SK-N-SH treated with all-trans-retinoic acid at 6 μM for 48 hours (cell line): ENCODE results near the gene NOP14.

Experiments
- ATAC-seq: fragments of 200-7000 bp; cut with Tn5 transposase; 3 replicates; pipeline ENCODE4 v1.9.1; 2020; ENCODE audit warnings: mild to moderate bottlenecking, moderate library complexity
- BACH2 ChIP-seq: fragments of 250-450 bp; sonication (Bioruptor Pico); IDR thresholded peaks from 2 replicates; pipeline ENCODE4 v1.9.0; 2021; ENCODE audit warnings: mild to moderate bottlenecking, borderline replicate concordance
- CSDC2 ChIP-seq: fragments of 250-450 bp; sonication (Bioruptor Pico); IDR thresholded peaks from 2 replicates; pipeline ENCODE4 v1.5.0; 2020; ENCODE audit warnings: mild to moderate bottlenecking, moderate library complexity
- ESRRG ChIP-seq: fragments of 250-450 bp; sonication (Bioruptor Pico); IDR thresholded peaks from 2 replicates; pipeline ENCODE4 v1.6.1; 2021; ENCODE audit warnings: mild to moderate bottlenecking
- ISL1 ChIP-seq: fragments of 250-450 bp; sonication (Bioruptor Pico); IDR thresholded peaks from 2 replicates; pipeline ENCODE4 v2.1.2; 2022; ENCODE audit warnings: mild to moderate bottlenecking, moderate library complexity
- OSR1 ChIP-seq: fragments of 250-450 bp; sonication (Bioruptor Pico); IDR thresholded peaks from 2 replicates; pipeline ENCODE4 v1.8.0; 2022; ENCODE audit warnings: moderate library complexity, mild to moderate bottlenecking, inconsistent platforms
- PPARA ChIP-seq: fragments of 250-450 bp; sonication (Bioruptor Pico); IDR thresholded peaks from 2 replicates; pipeline ENCODE4 v1.5.0; 2020; ENCODE audit warnings: mild to moderate bottlenecking, borderline replicate concordance
- RARB ChIP-seq: fragments of 250-450 bp; sonication (Bioruptor Pico); IDR thresholded peaks from 2 replicates; pipeline ENCODE4 v1.8.0; 2021; ENCODE audit warnings: mild to moderate bottlenecking, moderate library complexity
- ZC3H10 ChIP-seq: fragments of 250-450 bp; sonication (Bioruptor Pico); IDR thresholded peaks from 2 replicates; pipeline ENCODE4 v1.5.1; 2021; ENCODE audit warnings: mild to moderate bottlenecking, moderate library complexity
- ZFP3 ChIP-seq: fragments of 250-450 bp; sonication (Bioruptor Pico); IDR thresholded peaks from 2 replicates; pipeline ENCODE4 v1.5.0; 2020; ENCODE audit warnings: mild to moderate bottlenecking, moderate library complexity
- ZNF565 ChIP-seq: fragments of 450-650 bp; formaldehyde crosslinking; conservative IDR thresholded peaks from 2 replicates; pipeline ENCODE4 v1.5.0; 2020; ENCODE audit warnings: low read depth, mild to moderate bottlenecking, moderate library complexity
- ZNF8 ChIP-seq: fragments of 450-650 bp; formaldehyde crosslinking; IDR thresholded peaks from 2 replicates; pipeline ENCODE4 v1.5.0; 2020; ENCODE audit warnings: mild to moderate bottlenecking, moderate library complexity
- TF ChIP-seq, protein P1 (sequence below): fragments of 250-450 bp; sonication (Bioruptor Pico); IDR thresholded peaks from 2 replicates; pipeline ENCODE4 v1.8.0; 2020; ENCODE audit warnings: mild to moderate bottlenecking, moderate library complexity, borderline replicate concordance
- TF ChIP-seq, protein P2 (sequence below): fragments of 250-450 bp; sonication (Bioruptor Pico); IDR thresholded peaks from 2 replicates; pipeline ENCODE4 v1.8.0; 2021; ENCODE audit warnings: low read depth, mild to moderate bottlenecking, moderate library complexity, borderline replicate concordance
- TF ChIP-seq, protein P3 (sequence below): fragments of 250-450 bp; sonication (Bioruptor Pico); IDR thresholded peaks from 2 replicates; pipeline ENCODE4 v1.5.0; 2020; ENCODE audit warnings: mild to moderate bottlenecking, moderate library complexity
- TF ChIP-seq, protein P4 (sequence below): fragments of 250-450 bp; sonication (Bioruptor Pico); IDR thresholded peaks from 2 replicates; pipeline ENCODE4 v1.5.1; 2020; ENCODE audit warnings: low read depth, mild to moderate bottlenecking, moderate library complexity
- TF ChIP-seq, protein P5 (sequence below): fragments of 250-450 bp; sonication (Bioruptor Pico); IDR thresholded peaks from 2 replicates; pipeline ENCODE4 v1.5.1; 2021; ENCODE audit warnings: mild to moderate bottlenecking, moderate library complexity

NOP14 gene

DNA sequence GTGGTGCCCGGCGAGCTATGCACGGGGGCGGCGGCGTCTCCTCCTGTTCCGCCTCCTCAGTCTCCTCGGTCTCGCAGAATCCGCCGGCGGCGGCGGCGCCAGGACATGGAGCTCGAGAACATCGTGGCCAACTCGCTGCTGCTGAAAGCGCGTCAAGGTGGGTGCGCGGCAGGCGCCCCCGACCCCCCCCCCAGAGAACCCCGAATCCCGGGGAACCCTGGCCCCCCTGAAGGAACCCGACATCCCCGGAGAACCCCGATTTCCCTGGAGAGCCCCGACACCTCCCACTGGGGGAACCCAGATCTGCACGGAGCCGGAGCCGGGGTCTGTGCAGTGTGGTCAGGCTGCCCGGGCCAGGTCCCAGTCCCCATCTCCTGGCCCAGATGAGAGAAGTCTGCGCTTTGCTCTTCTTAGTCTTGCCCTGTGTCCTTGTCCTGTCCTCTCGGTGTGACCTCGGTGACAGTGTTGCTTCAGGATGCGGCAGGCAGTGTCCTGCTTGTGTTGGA lies 813 bp upstream of the NOP14 start:
- peak; percentile 55 for ATAC-seq
- no peak for TF ChIP-seq BACH2 (CRISPR knock-in tag)
- TF ChIP-seq, protein P1, sequence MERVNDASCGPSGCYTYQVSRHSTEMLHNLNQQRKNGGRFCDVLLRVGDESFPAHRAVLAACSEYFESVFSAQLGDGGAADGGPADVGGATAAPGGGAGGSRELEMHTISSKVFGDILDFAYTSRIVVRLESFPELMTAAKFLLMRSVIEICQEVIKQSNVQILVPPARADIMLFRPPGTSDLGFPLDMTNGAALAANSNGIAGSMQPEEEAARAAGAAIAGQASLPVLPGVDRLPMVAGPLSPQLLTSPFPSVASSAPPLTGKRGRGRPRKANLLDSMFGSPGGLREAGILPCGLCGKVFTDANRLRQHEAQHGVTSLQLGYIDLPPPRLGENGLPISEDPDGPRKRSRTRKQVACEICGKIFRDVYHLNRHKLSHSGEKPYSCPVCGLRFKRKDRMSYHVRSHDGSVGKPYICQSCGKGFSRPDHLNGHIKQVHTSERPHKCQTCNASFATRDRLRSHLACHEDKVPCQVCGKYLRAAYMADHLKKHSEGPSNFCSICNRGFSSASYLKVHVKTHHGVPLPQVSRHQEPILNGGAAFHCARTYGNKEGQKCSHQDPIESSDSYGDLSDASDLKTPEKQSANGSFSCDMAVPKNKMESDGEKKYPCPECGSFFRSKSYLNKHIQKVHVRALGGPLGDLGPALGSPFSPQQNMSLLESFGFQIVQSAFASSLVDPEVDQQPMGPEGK (CRISPR knock-in tag), result no peak
- no peak for TF ChIP-seq ESRRG (CRISPR knock-in tag)
- TF ChIP-seq, protein P2, sequence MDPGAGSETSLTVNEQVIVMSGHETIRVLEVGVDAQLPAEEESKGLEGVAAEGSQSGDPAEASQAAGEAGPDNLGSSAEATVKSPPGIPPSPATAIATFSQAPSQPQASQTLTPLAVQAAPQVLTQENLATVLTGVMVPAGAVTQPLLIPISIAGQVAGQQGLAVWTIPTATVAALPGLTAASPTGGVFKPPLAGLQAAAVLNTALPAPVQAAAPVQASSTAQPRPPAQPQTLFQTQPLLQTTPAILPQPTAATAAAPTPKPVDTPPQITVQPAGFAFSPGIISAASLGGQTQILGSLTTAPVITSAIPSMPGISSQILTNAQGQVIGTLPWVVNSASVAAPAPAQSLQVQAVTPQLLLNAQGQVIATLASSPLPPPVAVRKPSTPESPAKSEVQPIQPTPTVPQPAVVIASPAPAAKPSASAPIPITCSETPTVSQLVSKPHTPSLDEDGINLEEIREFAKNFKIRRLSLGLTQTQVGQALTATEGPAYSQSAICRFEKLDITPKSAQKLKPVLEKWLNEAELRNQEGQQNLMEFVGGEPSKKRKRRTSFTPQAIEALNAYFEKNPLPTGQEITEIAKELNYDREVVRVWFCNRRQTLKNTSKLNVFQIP (CRISPR knock-in tag), result no peak
- no peak for TF ChIP-seq PPARA (CRISPR knock-in tag)
- TF ChIP-seq, protein P3, sequence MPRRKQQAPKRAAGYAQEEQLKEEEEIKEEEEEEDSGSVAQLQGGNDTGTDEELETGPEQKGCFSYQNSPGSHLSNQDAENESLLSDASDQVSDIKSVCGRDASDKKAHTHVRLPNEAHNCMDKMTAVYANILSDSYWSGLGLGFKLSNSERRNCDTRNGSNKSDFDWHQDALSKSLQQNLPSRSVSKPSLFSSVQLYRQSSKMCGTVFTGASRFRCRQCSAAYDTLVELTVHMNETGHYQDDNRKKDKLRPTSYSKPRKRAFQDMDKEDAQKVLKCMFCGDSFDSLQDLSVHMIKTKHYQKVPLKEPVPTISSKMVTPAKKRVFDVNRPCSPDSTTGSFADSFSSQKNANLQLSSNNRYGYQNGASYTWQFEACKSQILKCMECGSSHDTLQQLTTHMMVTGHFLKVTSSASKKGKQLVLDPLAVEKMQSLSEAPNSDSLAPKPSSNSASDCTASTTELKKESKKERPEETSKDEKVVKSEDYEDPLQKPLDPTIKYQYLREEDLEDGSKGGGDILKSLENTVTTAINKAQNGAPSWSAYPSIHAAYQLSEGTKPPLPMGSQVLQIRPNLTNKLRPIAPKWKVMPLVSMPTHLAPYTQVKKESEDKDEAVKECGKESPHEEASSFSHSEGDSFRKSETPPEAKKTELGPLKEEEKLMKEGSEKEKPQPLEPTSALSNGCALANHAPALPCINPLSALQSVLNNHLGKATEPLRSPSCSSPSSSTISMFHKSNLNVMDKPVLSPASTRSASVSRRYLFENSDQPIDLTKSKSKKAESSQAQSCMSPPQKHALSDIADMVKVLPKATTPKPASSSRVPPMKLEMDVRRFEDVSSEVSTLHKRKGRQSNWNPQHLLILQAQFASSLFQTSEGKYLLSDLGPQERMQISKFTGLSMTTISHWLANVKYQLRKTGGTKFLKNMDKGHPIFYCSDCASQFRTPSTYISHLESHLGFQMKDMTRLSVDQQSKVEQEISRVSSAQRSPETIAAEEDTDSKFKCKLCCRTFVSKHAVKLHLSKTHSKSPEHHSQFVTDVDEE (CRISPR knock-in tag), result no peak

DNA sequence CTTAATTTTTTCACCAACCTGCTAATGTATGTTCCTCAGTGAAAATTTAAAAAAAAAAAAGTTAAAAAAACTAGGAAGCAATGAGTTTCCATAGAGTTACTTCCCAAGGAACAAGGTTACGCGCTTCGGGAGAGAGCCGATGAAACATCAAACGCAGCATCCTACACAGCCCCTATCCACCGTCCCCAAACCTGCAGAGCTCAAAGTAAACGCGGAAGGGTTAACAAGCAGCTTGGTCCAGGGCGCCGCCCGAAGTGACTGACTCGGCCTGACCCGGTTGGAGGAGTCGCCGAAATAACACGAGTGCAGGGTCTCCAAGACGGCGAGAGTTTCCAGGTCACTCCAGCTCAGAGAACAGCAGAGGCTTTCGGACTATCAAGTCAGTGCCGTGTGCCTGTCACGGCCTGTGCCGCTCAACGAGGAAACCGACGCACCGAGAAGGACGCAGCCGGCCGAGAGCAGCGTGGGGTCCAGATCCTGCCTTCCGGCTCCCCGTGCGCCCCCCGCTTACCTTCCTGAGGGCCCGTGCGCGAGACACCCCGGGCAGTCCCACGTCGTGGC lies 512 bp downstream of the NOP14 start:
- ATAC-seq, result peak; percentile 62
- TF ChIP-seq RARB (CRISPR knock-in tag) (no peak), BACH2 (CRISPR knock-in tag) (no peak), CSDC2 (no peak), PPARA (CRISPR knock-in tag) (no peak), ZNF8 (CRISPR knock-in tag) (no peak), OSR1 (CRISPR knock-in tag) (no peak), ZNF565 (CRISPR knock-in tag) (no peak), ZFP3 (CRISPR knock-in tag) (no peak), ZC3H10 (no peak), ISL1 (CRISPR knock-in tag) (no peak)
- TF ChIP-seq, protein P2 (CRISPR knock-in tag), result no peak
- TF ChIP-seq, protein P1 (CRISPR knock-in tag), result no peak
- TF ChIP-seq, protein P4, sequence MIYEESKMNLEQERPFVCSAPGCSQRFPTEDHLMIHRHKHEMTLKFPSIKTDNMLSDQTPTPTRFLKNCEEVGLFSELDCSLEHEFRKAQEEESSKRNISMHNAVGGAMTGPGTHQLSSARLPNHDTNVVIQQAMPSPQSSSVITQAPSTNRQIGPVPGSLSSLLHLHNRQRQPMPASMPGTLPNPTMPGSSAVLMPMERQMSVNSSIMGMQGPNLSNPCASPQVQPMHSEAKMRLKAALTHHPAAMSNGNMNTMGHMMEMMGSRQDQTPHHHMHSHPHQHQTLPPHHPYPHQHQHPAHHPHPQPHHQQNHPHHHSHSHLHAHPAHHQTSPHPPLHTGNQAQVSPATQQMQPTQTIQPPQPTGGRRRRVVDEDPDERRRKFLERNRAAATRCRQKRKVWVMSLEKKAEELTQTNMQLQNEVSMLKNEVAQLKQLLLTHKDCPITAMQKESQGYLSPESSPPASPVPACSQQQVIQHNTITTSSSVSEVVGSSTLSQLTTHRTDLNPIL, result no peak
- TF ChIP-seq, protein P3 (CRISPR knock-in tag), result no peak
- TF ChIP-seq, protein P5, sequence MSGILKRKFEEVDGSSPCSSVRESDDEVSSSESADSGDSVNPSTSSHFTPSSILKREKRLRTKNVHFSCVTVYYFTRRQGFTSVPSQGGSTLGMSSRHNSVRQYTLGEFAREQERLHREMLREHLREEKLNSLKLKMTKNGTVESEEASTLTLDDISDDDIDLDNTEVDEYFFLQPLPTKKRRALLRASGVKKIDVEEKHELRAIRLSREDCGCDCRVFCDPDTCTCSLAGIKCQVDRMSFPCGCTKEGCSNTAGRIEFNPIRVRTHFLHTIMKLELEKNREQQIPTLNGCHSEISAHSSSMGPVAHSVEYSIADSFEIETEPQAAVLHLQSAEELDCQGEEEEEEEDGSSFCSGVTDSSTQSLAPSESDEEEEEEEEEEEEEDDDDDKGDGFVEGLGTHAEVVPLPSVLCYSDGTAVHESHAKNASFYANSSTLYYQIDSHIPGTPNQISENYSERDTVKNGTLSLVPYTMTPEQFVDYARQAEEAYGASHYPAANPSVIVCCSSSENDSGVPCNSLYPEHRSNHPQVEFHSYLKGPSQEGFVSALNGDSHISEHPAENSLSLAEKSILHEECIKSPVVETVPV (CRISPR knock-in tag), result no peak
